ENCODE data around the gene CDRT15.

DNA sequence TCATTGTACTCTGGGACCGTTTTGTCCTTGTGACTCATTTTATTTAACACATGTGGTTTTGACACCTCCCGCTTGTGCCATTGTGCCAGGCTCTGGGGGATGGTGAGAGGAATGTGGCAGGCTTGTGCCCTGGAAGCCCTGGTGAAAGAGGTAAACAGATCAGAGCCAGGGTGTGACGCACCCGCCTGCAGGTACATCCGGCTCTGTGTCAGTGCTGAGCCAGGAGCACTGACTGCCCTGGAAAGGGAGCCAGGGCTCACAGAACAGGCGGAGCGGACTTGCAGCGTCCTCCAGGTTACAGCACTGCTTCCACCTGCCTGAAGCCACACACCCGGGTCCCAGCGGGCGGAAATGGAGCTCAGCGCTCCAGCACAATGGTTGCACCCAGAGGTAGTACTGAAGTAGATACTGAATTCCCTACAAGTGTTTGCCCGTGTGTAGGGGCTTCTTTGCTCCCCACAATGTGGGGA is 30.6 kb downstream of the CDRT15 start:
- TF ChIP-seq, protein P1, sequence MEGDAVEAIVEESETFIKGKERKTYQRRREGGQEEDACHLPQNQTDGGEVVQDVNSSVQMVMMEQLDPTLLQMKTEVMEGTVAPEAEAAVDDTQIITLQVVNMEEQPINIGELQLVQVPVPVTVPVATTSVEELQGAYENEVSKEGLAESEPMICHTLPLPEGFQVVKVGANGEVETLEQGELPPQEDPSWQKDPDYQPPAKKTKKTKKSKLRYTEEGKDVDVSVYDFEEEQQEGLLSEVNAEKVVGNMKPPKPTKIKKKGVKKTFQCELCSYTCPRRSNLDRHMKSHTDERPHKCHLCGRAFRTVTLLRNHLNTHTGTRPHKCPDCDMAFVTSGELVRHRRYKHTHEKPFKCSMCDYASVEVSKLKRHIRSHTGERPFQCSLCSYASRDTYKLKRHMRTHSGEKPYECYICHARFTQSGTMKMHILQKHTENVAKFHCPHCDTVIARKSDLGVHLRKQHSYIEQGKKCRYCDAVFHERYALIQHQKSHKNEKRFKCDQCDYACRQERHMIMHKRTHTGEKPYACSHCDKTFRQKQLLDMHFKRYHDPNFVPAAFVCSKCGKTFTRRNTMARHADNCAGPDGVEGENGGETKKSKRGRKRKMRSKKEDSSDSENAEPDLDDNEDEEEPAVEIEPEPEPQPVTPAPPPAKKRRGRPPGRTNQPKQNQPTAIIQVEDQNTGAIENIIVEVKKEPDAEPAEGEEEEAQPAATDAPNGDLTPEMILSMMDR (IDR thresholded peaks at IDR 0.05), result no peak
- TF ChIP-seq JUN (CRISPR knock-in tag; IDR thresholded peaks at IDR 0.05) (no peak), E2F5 (CRISPR knock-in tag; IDR thresholded peaks at IDR 0.05) (no peak), STAT6 (CRISPR knock-in tag; conservative IDR thresholded peaks at IDR 0.05; ENCODE audit: low read depth) (no peak), NFYB (CRISPR knock-in tag; conservative IDR thresholded peaks at IDR 0.05; ENCODE audit: low read depth) (no peak), ZNF263 (CRISPR knock-in tag; IDR thresholded peaks at IDR 0.05; ENCODE audit: low read depth) (no peak), AFF4 (CRISPR knock-in tag; IDR thresholded peaks at IDR 0.05; ENCODE audit: borderline replicate concordance) (no peak), ARID4B (CRISPR knock-in tag; IDR thresholded peaks at IDR 0.05; ENCODE audit: borderline replicate concordance) (no peak), USF1 (CRISPR knock-in tag; IDR thresholded peaks at IDR 0.05) (no peak), MAX (CRISPR knock-in tag; IDR thresholded peaks at IDR 0.05) (no peak), SP1 (CRISPR knock-in tag; conservative IDR thresholded peaks at IDR 0.05) (no peak)

All from WTC11 (cell line).